Sigmoid colon (tissue), 4 donors: Measurements from ENCODE around the gene TINAG.

ENCODE experiments used
- CTCF ChIP-seq, 4 experiments: fragments of 450-650 bp in 3 of 4; fragments of 200-600 bp in 1 of 4; IDR thresholded peaks; one replicate each; pipeline ENCODE4 v1.5.1; 2016 to 2019; ENCODE audit warnings: antibody characterized with exemption in 4 of 4, mild to moderate bottlenecking in 3 of 4, moderate library complexity in 2 of 4
- EP300 ChIP-seq, 4 donors: sonication (generic); formaldehyde crosslinking; IDR thresholded peaks; one replicate each; pipeline ENCODE4 v1.6.1; 2017; ENCODE audit warnings: antibody characterized with exemption in 4 of 4
- POLR2A ChIP-seq, 2 donors: fragments of 450-650 bp; IDR thresholded peaks; one replicate each; pipeline ENCODE4 v1.6.1; 2016; ENCODE audit warnings: antibody characterized with exemption in 2 of 2, mild to moderate bottlenecking in 2 of 2, moderate library complexity in 2 of 2
- POLR2AphosphoS5 ChIP-seq, 4 donors: sonication (generic); formaldehyde crosslinking; IDR thresholded peaks; one replicate each; pipeline ENCODE4 v1.6.1; 2017; ENCODE audit warnings: antibody characterized with exemption in 4 of 4

GRCh38 chr6:54431466-54431865 lies 123.2 kb downstream of the TINAG start:
- TF ChIP-seq CTCF (IDR thresholded peaks at IDR 0.05) (no peak), POLR2A (IDR thresholded peaks at IDR 0.05) (no peak), POLR2AphosphoS5 (IDR thresholded peaks at IDR 0.05) (no peak), EP300 (IDR thresholded peaks at IDR 0.05) (no peak)
